A549 (cell line): Measurements from ENCODE around the gene IRAK1.

Experiments used
- BHLHE40 ChIP-seq: IDR thresholded peaks from 2 replicates; pipeline ENCODE4 v1.6.1; 2012; ENCODE audit warnings: low read depth, low read length, inconsistent platforms
- CEBPB ChIP-seq, 2 experiments: fragments of >200 bp in 1 of 2; sonication (Bioruptor Twin) in 1 of 2; formaldehyde crosslinking in 1 of 2; IDR thresholded peaks; 2 replicates each; pipeline ENCODE4 v1.6.1; 2012 to 2016
- CHD2 ChIP-seq: fragments of 150-350 bp; IDR thresholded peaks from 2 replicates; pipeline ENCODE4 v1.6.1; 2014; ENCODE audit warnings: low read length; ENCODE audit not compliant: partially characterized antibody
- EP300 ChIP-seq, 2 experiments: fragments of >200 bp; sonication (Bioruptor Twin); formaldehyde crosslinking; IDR thresholded peaks; 2 replicates in 1 of 2; 3 replicates in 1 of 2; pipeline ENCODE4 v1.6.1; 2016 to 2017
- HDAC2 ChIP-seq: fragments of 200-600 bp; sonication (generic); IDR thresholded peaks from 2 replicates; pipeline ENCODE4 v1.6.1; 2016
- KDM1A ChIP-seq: fragments of 200-600 bp; sonication (generic); IDR thresholded peaks from 2 replicates; pipeline ENCODE4 v1.6.1; 2016; ENCODE audit warnings: low read depth, mild to moderate bottlenecking
- MAFK ChIP-seq: fragments of 450-650 bp; IDR thresholded peaks from 2 replicates; pipeline ENCODE4 v1.6.1; 2014; ENCODE audit not compliant: partially characterized antibody
- MAZ ChIP-seq: fragments of 150-350 bp; IDR thresholded peaks from 2 replicates; pipeline ENCODE4 v1.6.1; 2014; ENCODE audit warnings: antibody characterized with exemption, low read depth, low read length, borderline replicate concordance
- POLR2A ChIP-seq: IDR thresholded peaks from 2 replicates; pipeline ENCODE4 v1.6.1; 2012; ENCODE audit warnings: mild to moderate bottlenecking, low read length
- ZC3H11A ChIP-seq: fragments of 450-650 bp; IDR thresholded peaks from 2 replicates; pipeline ENCODE4 v1.6.1; 2014; ENCODE audit warnings: antibody characterized with exemption, mild to moderate bottlenecking
- TF ChIP-seq, protein P1 (sequence below): fragments of >200 bp; sonication (Bioruptor Twin); formaldehyde crosslinking; IDR thresholded peaks from 3 replicates; pipeline ENCODE4 v1.5.1; 2016
- TF ChIP-seq, protein P2 (sequence below): fragments of 200-600 bp; sonication (generic); IDR thresholded peaks from 2 replicates; pipeline ENCODE4 v1.6.1; 2016; ENCODE audit warnings: antibody characterized with exemption, mild to moderate bottlenecking, moderate library complexity

DNA sequence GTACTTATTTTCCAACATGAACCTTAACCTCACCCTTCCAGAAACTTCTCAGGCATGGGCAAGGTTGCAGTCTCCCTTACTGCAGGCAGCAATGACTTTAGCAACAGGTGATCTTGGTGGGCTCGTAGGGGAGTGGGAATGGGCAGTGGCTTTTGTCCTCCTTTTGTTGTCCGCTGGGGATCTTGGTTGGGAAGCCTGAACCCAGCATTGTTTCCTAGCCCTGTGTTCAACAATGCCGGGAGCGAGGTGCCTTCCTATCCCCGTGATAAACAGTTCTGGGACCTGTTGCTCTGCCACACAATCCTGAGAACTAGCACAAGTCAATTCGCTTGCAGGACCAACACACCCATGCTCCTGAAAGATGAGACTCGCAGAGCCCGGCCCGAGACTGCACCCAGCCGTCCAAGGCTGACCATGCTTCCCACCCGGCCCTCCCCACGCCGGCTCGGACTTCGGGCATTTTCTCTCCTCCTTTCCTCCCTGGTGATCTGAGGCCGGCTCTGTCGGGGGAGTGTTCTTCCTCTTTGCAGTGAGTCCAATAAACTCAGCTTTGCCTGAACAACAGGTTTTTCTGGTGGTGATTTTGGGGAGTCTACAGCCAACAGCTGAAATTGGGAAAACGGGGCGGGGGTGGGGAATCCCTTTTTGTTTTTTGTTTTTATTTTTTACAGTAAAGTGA lies 20.2 kb downstream of the IRAK1 start:
- TF ChIP-seq, protein P1, sequence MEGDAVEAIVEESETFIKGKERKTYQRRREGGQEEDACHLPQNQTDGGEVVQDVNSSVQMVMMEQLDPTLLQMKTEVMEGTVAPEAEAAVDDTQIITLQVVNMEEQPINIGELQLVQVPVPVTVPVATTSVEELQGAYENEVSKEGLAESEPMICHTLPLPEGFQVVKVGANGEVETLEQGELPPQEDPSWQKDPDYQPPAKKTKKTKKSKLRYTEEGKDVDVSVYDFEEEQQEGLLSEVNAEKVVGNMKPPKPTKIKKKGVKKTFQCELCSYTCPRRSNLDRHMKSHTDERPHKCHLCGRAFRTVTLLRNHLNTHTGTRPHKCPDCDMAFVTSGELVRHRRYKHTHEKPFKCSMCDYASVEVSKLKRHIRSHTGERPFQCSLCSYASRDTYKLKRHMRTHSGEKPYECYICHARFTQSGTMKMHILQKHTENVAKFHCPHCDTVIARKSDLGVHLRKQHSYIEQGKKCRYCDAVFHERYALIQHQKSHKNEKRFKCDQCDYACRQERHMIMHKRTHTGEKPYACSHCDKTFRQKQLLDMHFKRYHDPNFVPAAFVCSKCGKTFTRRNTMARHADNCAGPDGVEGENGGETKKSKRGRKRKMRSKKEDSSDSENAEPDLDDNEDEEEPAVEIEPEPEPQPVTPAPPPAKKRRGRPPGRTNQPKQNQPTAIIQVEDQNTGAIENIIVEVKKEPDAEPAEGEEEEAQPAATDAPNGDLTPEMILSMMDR: no peak
- no peak for TF ChIP-seq CEBPB (IDR thresholded peaks at IDR 0.05)
- no peak for TF ChIP-seq MAZ
- TF ChIP-seq HDAC2: no peak
- no peak for TF ChIP-seq POLR2A
- TF ChIP-seq ZC3H11A: no peak
- TF ChIP-seq, protein P2, sequence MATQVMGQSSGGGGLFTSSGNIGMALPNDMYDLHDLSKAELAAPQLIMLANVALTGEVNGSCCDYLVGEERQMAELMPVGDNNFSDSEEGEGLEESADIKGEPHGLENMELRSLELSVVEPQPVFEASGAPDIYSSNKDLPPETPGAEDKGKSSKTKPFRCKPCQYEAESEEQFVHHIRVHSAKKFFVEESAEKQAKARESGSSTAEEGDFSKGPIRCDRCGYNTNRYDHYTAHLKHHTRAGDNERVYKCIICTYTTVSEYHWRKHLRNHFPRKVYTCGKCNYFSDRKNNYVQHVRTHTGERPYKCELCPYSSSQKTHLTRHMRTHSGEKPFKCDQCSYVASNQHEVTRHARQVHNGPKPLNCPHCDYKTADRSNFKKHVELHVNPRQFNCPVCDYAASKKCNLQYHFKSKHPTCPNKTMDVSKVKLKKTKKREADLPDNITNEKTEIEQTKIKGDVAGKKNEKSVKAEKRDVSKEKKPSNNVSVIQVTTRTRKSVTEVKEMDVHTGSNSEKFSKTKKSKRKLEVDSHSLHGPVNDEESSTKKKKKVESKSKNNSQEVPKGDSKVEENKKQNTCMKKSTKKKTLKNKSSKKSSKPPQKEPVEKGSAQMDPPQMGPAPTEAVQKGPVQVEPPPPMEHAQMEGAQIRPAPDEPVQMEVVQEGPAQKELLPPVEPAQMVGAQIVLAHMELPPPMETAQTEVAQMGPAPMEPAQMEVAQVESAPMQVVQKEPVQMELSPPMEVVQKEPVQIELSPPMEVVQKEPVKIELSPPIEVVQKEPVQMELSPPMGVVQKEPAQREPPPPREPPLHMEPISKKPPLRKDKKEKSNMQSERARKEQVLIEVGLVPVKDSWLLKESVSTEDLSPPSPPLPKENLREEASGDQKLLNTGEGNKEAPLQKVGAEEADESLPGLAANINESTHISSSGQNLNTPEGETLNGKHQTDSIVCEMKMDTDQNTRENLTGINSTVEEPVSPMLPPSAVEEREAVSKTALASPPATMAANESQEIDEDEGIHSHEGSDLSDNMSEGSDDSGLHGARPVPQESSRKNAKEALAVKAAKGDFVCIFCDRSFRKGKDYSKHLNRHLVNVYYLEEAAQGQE: no peak
- TF ChIP-seq KDM1A: no peak
- no peak for TF ChIP-seq CHD2
- no peak for TF ChIP-seq BHLHE40
- no peak for TF ChIP-seq MAFK
- TF ChIP-seq EP300 (IDR thresholded peaks at IDR 0.05): no peak
